MCF 10A (cell line): Measurements from ENCODE around the gene TREML4. TPM values are rescaled to one million over a fixed set of nuclear protein-coding genes. Genes with fewer than 3 reads are reported as not detected.

Source experiments
- BruUV-seq: library from RNA; stranded (reverse); fragments of 400-500 nt; replicated peaks from 2 replicates; lab custom pipeline; 2021; lab: Mats Ljungman, UMichigan
- CTCF ChIA-PET: fragments of 300-600 bp; sonication (Branson Sonifier 250); formaldehyde crosslinking; extraction: SDS; loops from one replicate; lab custom pipeline; 2021; ENCODE audit warnings: antibody characterized with exemption, inconsistent platforms; lab: Yijun Ruan, JAX
- POLR2A ChIA-PET: fragments of 300-600, 350-650 bp; sonication (Branson Sonifier 250); formaldehyde crosslinking; extraction: SDS; loops from one replicate; lab custom pipeline; 2020; ENCODE audit warnings: antibody characterized with exemption, inconsistent platforms; lab: Yijun Ruan, JAX
- DNase-seq: peaks from one replicate; pipeline ENCODE4 v3.0.0-alpha.2; 2018; ENCODE audit not compliant: unreplicated experiment
- H3K27ac Mint-ChIP-seq: one replicate; pipeline ENCODE4 v1.8.0; 2022; ENCODE audit warnings: mild to moderate bottlenecking, low read depth, mixed read lengths; ENCODE audit not compliant: unreplicated experiment
- H3K27me3 Mint-ChIP-seq: one replicate; pipeline ENCODE4 v1.8.0; 2022; ENCODE audit warnings: mixed read lengths; ENCODE audit not compliant: insufficient read depth, unreplicated experiment
- H3K36me3 Mint-ChIP-seq: one replicate; pipeline ENCODE4 v1.8.0; 2022; ENCODE audit warnings: mild to moderate bottlenecking, moderate library complexity, mixed read lengths; ENCODE audit not compliant: insufficient read depth, unreplicated experiment
- H3K4me1 Mint-ChIP-seq: one replicate; pipeline ENCODE4 v1.8.0; 2022; ENCODE audit warnings: mixed read lengths; ENCODE audit not compliant: insufficient read depth, unreplicated experiment
- H3K4me3 Mint-ChIP-seq: one replicate; pipeline ENCODE4 v1.8.0; 2022; ENCODE audit warnings: mild to moderate bottlenecking, moderate library complexity, mixed read lengths; ENCODE audit not compliant: unreplicated experiment
- H3K9me3 Mint-ChIP-seq: one replicate; pipeline ENCODE4 v1.8.0; 2022; ENCODE audit warnings: mixed read lengths; ENCODE audit not compliant: unreplicated experiment
- CTCF ChIP-seq: fragments of 200-600 bp; IDR thresholded peaks from one replicate; pipeline ENCODE4 v1.8.0; 2022; ENCODE audit warnings: antibody characterized with exemption, mild to moderate bottlenecking; ENCODE audit not compliant: unreplicated experiment
- intact Hi-C: fragments of 100-400 bp; cut with micrococcal nuclease; formaldehyde crosslinking; loops from 2 replicates; pipeline ENCODE4 v1.14.1; 2022
- total RNA-seq: library from RNA; stranded (reverse); gene quantifications from 2 replicates; pipeline ENCODE4 v1.2.3, GENCODE V29; 2022

Gene TREML4
- total RNA-seq, 1 experiment from 2014 or later = not detected

GRCh38 chr6:41208439-41209106, 19.6 kb upstream of the TREML4 start:
- Mint-ChIP-seq H3K27me3 (peaks cover 89% of the 10 kb centered on the region), H3K4me3 (no peak overlapping the region), H3K9me3 (no peaks in the 10 kb centered on the region), H3K27ac (no peak overlapping the region), H3K4me1 (no peaks in the 10 kb centered on the region), H3K36me3 (no peaks in the 10 kb centered on the region)
- no peak for TF ChIP-seq CTCF
- intact Hi-C loops = no loop called here
- DNase-seq = no peak
- ChIA-PET CTCF (interaction anchor here (0.6 kb wide), 1 partner anchor 110 kb away, joined by 3 read pairs; no protein-coding TSS in a partner anchor), POLR2A (no interaction called here)
- no TSS peak for BruUV-seq

- intact Hi-C loops = no loop called here
- POLR2A ChIA-PET = interaction anchor here (0.9 kb wide), 1 partner anchor 467 kb away, joined by 3 read pairs; no protein-coding TSS in a partner anchor
Measured at GRCh38 chr6:41209547-41210320, 18.4 kb upstream of the TREML4 start.

GRCh38 chr6:41214559-41215238, 13.4 kb upstream of the TREML4 start:
- no peaks in the 10 kb centered on the region for H3K4me1 Mint-ChIP-seq
- TF ChIP-seq CTCF = no peak
- H3K27ac Mint-ChIP-seq = no peak overlapping the region
- intact Hi-C loops = no loop called here
- POLR2A ChIA-PET = no interaction called here
- BruUV-seq = no TSS peak
- H3K27me3 Mint-ChIP-seq = peaks cover 54% of the 10 kb centered on the region
- H3K9me3 Mint-ChIP-seq = peaks cover 12% of the 10 kb centered on the region
- H3K36me3 Mint-ChIP-seq = no peaks in the 10 kb centered on the region
- H3K4me3 Mint-ChIP-seq = no peak overlapping the region
- CTCF ChIA-PET = interaction anchor here (1.0 kb wide), 1 partner anchor 64 kb away, joined by 3 read pairs; no protein-coding TSS in a partner anchor
- DNase-seq = no peak

More at GRCh38 chr6:41209547-41210320, 18.4 kb upstream of the TREML4 start:
- H3K36me3 Mint-ChIP-seq = no peaks in the 10 kb centered on the region
- peaks cover 8% of the 10 kb centered on the region for H3K9me3 Mint-ChIP-seq
- CTCF ChIA-PET = no interaction called here
- H3K27me3 Mint-ChIP-seq = peaks cover 89% of the 10 kb centered on the region
- no peak for DNase-seq
- no peaks in the 10 kb centered on the region for H3K4me1 Mint-ChIP-seq
- no peak overlapping the region for H3K27ac Mint-ChIP-seq
- BruUV-seq = no TSS peak
- H3K4me3 Mint-ChIP-seq = no peak overlapping the region
- no peak for TF ChIP-seq CTCF

- H3K4me1 Mint-ChIP-seq = no peaks in the 10 kb centered on the region
- H3K36me3 Mint-ChIP-seq = no peaks in the 10 kb centered on the region
- no peak for DNase-seq
- ChIA-PET CTCF (no interaction called here), POLR2A (no interaction called here)
- intact Hi-C loops = no loop called here
- no TSS peak for BruUV-seq
- H3K27me3 Mint-ChIP-seq = peaks cover 43% of the 10 kb centered on the region
- no peak for TF ChIP-seq CTCF
- H3K9me3 Mint-ChIP-seq = peaks cover 12% of the 10 kb centered on the region
- no peak overlapping the region for H3K27ac Mint-ChIP-seq
- H3K4me3 Mint-ChIP-seq = no peak overlapping the region
Measured at GRCh38 chr6:41215777-41216176, 12.4 kb upstream of the TREML4 start.
